Prostate gland (tissue), 2 donors: ENCODE data around the gene VPS37D. TPM values are rescaled to one million over a fixed set of nuclear protein-coding genes. Genes with fewer than 3 reads are reported as not detected.
"Not testable (repeated sequence)": the region's sequence is repeated elsewhere in the genome, so short reads cannot be mapped to it uniquely, and the experiment has no call there.

Source experiments
- DNase-seq: peaks from one replicate; pipeline ENCODE4 v3.0.0-alpha.2; 2019; ENCODE audit warnings: low spot score
- H3K27ac ChIP-seq, 2 donors: fragments of 200-600 bp; sonication (generic); 2 replicates each; pipeline ENCODE4 v1.5.1; 2017 to 2019
- H3K27me3 ChIP-seq: fragments of 200-600 bp; sonication (generic); replicated peaks from 2 replicates; pipeline ENCODE4 v1.5.1; 2019; ENCODE audit not compliant: insufficient read depth
- H3K36me3 ChIP-seq, 2 donors: fragments of 200-600 bp; sonication (generic); 1 replicate in 1 of 2; 2 replicates in 1 of 2; pipeline versions ENCODE4 v1.5.1 to v1.8.1; 2017 to 2019
- H3K4me1 ChIP-seq: fragments of 200-600 bp; sonication (generic); replicated peaks from 2 replicates; pipeline ENCODE4 v1.5.1; 2019
- H3K4me3 ChIP-seq, 2 donors: fragments of 200-600 bp; sonication (generic); 2 replicates each; pipeline ENCODE4 v1.5.1; 2017 to 2019
- H3K9me3 ChIP-seq: fragments of 200-600 bp; sonication (generic); 2 replicates; pipeline ENCODE4 v1.5.1; 2017
- POLR2A ChIP-seq: fragments of 450-650 bp; IDR thresholded peaks from one replicate; pipeline ENCODE4 v1.6.1; 2016; ENCODE audit warnings: antibody characterized with exemption, mild to moderate bottlenecking
- POLR2AphosphoS5 ChIP-seq: sonication (generic); formaldehyde crosslinking; IDR thresholded peaks from one replicate; pipeline ENCODE4 v1.6.1; 2017; ENCODE audit warnings: antibody characterized with exemption
- WGBS: methylation state at CpG from one replicate; pipeline ENCODE4 v1.1.5; 2018; 5-methylcytosine and 5-hydroxymethylcytosine counted together
- intact Hi-C: fragments of 100-400 bp; cut with DNase I; formaldehyde crosslinking; loops from one replicate; pipeline ENCODE4 v1.14.2; 2022
- total RNA-seq, 2 donors: library from RNA; depleted of rRNA; stranded (reverse); fragments of >200 nt; gene quantifications; one replicate each; pipeline ENCODE4 v1.1.0, GENCODE V29; 2016
- TF ChIP-seq, protein P1 (sequence below), 4 experiments: fragments of 200-600 bp in 2 of 4; fragments of 450-650 bp in 2 of 4; sonication (generic) in 2 of 4; IDR thresholded peaks; 1 replicate in 3 of 4; 2 replicates in 1 of 4; pipeline ENCODE4 v1.5.1; 2016 to 2019; ENCODE audit warnings: antibody characterized with exemption in 4 of 4, mild to moderate bottlenecking in 2 of 4, moderate library complexity in 2 of 4

VPS37D gene
- total RNA-seq, 2 donors from 2014 or later, result 6.0 to 19.5 TPM

DNA sequence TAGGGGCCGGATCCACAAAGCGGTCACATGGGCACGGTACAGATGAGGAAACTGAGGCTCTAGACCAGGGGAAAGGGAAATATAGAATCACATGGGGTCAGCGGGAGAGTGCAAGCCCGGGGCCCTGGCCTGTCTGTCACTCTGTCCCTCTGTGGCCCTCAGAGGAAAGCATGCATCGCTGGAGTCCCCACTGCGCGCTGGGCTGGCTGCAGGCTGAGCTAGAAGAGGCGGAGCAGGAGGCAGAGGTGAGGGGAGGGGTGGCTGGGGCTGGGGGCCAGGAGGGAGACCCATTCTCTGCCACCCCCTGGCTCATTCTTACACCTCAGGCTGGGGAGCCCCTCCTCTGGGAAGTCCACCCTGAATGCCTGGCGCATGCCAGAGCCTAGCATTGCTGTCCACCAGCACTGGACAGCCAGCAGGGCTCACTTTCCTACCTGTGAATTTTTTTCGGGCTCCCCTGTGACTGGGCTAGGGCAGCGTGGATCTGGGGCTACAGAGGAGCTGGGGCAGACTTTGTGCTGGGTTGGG lies 2.3 kb downstream of the VPS37D start:
- TF ChIP-seq POLR2AphosphoS5 (no peak), POLR2A (no peak)
- TF ChIP-seq, protein P1, sequence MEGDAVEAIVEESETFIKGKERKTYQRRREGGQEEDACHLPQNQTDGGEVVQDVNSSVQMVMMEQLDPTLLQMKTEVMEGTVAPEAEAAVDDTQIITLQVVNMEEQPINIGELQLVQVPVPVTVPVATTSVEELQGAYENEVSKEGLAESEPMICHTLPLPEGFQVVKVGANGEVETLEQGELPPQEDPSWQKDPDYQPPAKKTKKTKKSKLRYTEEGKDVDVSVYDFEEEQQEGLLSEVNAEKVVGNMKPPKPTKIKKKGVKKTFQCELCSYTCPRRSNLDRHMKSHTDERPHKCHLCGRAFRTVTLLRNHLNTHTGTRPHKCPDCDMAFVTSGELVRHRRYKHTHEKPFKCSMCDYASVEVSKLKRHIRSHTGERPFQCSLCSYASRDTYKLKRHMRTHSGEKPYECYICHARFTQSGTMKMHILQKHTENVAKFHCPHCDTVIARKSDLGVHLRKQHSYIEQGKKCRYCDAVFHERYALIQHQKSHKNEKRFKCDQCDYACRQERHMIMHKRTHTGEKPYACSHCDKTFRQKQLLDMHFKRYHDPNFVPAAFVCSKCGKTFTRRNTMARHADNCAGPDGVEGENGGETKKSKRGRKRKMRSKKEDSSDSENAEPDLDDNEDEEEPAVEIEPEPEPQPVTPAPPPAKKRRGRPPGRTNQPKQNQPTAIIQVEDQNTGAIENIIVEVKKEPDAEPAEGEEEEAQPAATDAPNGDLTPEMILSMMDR (IDR thresholded peaks at IDR 0.05), result no peak
- Histone ChIP-seq H3K36me3 (no peaks in the 10 kb centered on the region), H3K4me3 (no peak overlapping the region), H3K27me3 (no peaks in the 10 kb centered on the region), H3K27ac (no peak overlapping the region), H3K4me1 (peaks cover 8% of the 10 kb centered on the region), H3K9me3 (no peaks in the 10 kb centered on the region)
- no peak for DNase-seq
- WGBS, result 89% methylated on average over 12 of the region's 12 CpGs
- intact Hi-C loops, result no loop called here

DNA sequence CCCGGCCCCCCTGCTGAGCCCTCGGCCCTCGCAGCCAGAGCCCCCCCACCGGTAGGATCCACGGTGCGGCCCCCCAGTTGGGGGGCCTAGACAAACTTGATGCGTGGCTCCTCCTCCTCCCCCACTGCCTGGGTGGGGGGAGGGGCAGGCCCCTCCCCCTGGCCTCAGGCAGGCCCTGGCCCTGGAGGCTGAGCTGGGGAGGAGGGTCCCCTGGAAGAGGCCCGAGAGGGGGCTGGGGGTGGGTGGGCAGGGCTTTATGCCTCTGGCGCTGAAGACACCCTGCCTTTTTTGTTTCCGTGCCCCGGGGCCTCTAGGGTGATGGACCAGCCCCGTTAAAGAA lies 3.7 kb downstream of the VPS37D start:
- intact Hi-C loops, result no loop called here
- Histone ChIP-seq H3K27ac (no peak overlapping the region), H3K36me3 (no peaks in the 10 kb centered on the region), H3K4me3 (no peak overlapping the region), H3K27me3 (no peaks in the 10 kb centered on the region), H3K4me1 (peaks cover 8% of the 10 kb centered on the region), H3K9me3 (no peaks in the 10 kb centered on the region)
- 60% methylated on average over 6 of the region's 12 CpGs for WGBS
- DNase-seq, result no peak
- TF ChIP-seq, protein P1 (IDR thresholded peaks at IDR 0.05), result no peak
- no peak for TF ChIP-seq POLR2AphosphoS5
- TF ChIP-seq POLR2A, result no peak

DNA sequence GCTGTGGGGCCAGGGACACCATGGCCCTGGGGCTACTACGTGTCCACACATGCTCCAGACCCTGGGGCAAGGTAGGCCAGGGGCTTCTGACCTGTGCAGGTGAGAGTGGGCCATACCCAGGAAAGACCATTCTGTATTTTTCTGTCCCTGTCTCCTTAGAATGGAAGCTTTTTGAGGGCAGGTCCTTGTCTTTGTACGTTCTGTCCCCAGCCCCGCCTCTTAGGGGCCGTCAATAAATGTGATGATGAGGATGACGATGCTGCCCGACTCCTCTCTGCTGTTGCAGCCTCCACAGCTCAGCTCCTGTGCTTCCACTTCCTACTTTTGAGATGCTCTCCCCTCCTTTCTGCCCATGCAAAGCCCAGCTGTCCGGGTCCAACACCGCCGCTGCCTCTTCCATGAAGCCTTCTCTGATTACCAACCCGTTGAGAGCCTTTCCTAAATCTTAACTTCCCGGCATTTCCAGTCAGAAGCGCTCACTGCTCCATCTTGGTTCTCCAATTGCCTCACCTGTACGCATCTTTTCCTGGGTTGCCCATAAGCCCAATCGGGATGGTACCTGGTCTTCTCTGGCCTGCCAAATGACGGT lies 4.3 kb downstream of the VPS37D start:
- no peak overlapping the region for H3K27ac ChIP-seq
- no peak overlapping the region for H3K4me3 ChIP-seq
- TF ChIP-seq POLR2AphosphoS5 (no peak), POLR2A (no peak)
- TF ChIP-seq, protein P1 (IDR thresholded peaks at IDR 0.05), result no peak
- H3K27me3 ChIP-seq, result no peaks in the 10 kb centered on the region
- no peaks in the 10 kb centered on the region for H3K36me3 ChIP-seq
- WGBS, result 87% methylated on average over 15 of the region's 15 CpGs
- intact Hi-C loops, result no loop called here
- peaks cover 8% of the 10 kb centered on the region for H3K4me1 ChIP-seq
- no peak for DNase-seq
- no peaks in the 10 kb centered on the region for H3K9me3 ChIP-seq

DNA sequence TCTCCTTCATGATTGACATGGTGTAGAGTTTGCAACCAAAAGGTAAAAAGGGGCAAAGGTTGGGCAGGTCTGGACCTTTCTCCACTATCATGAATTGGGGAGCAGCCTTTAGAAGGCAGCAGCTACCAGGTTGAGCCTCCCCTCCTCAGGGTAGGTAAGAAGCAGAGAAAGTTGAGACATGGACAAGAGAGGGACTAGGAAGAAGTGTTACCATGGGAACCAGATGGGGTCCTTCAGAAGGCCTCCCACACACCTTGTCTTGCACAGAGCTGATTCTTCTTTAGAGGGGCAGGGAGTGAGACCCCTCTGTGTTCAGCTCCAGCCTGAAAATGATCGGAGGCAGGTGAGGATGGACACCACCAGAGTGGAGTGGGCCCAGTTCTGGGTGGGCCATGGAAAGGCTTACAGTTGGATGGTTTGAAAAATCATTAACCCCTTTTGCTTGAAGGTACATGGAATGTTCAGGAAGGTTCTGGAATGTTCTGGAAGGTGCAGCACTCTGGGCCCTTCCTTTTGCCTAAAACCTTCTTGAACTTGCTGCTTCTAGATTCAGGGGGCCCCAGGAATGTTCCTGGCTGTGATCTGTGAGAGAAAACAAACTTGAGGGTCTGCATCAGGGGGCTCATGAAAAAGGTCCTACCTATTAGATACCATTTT lies 7.0 kb downstream of the VPS37D start:
- H3K4me1 ChIP-seq, result no peaks in the 10 kb centered on the region
- H3K36me3 ChIP-seq, result no peaks in the 10 kb centered on the region
- no peak overlapping the region for H3K4me3 ChIP-seq
- TF ChIP-seq POLR2A, result no peak
- TF ChIP-seq POLR2AphosphoS5, result no peak
- TF ChIP-seq, protein P1 (IDR thresholded peaks at IDR 0.05), result no peak
- intact Hi-C loops, result no loop called here
- H3K27me3 ChIP-seq, result no peaks in the 10 kb centered on the region
- DNase-seq, result no peak
- no peak overlapping the region for H3K27ac ChIP-seq
- 89% methylated on average over 1 of the region's 1 CpG for WGBS
- H3K9me3 ChIP-seq, result no peaks in the 10 kb centered on the region

DNA sequence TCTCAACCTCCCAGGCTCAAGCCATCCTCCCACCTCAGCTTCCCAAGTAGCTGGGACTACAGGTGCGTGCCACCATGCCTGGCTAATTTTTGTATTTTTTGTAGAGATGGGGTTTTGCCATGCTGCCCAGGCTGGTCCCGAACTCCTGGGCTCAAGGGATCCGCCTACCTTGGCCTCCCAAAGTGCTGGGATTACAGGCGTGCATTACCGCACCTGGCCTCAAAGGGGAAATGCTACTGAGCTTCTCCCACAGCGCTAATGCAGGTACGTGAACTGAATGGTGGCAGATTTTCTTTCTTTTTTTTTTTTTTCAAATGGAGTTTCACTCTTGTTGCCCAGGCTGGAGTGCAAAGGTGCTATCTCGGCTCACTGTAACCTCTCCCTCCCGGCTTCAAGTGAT lies 8.4 kb downstream of the VPS37D start:
- 85% methylated on average over 9 of the region's 9 CpGs for WGBS
- H3K4me3 ChIP-seq, result not testable (repeated sequence)

More for the DNA sequence above, 8.4 kb downstream of the VPS37D start:
- H3K27me3 ChIP-seq, H3K36me3 ChIP-seq, DNase-seq, intact Hi-C loops, H3K9me3 ChIP-seq, H3K4me1 ChIP-seq, H3K27ac ChIP-seq: not testable (repeated sequence)
